Endothelial cell of umbilical vein (primary cell): Measurements from ENCODE around the gene CCL1.

Experiments
- GATA2 ChIP-seq: IDR thresholded peaks from 2 replicates; pipeline ENCODE4 v1.7.0; 2011; ENCODE audit warnings: low read depth, mild to moderate bottlenecking, moderate library complexity, mixed read lengths, low read length; ENCODE audit not compliant: insufficient read length, insufficient read depth
- JUN ChIP-seq: IDR thresholded peaks from 2 replicates; pipeline ENCODE4 v1.6.1; 2011; ENCODE audit warnings: borderline replicate concordance, low read depth; ENCODE audit not compliant: insufficient read length, insufficient read depth
- POLR2A ChIP-seq: IDR thresholded peaks from 2 replicates; pipeline ENCODE4 v1.6.1; 2012; ENCODE audit warnings: low read depth, mild to moderate bottlenecking, control low read depth, low read length
- POLR2AphosphoS5 ChIP-seq: IDR thresholded peaks from 2 replicates; pipeline ENCODE4 v1.6.1; 2012; ENCODE audit warnings: low read depth, mild to moderate bottlenecking, control low read depth, low read length, moderate library complexity; ENCODE audit not compliant: insufficient read depth
- TF ChIP-seq, protein P1 (sequence below), 2 donors: IDR thresholded peaks; 1 replicate in 1 of 2; 2 replicates in 1 of 2; pipeline ENCODE4 v1.5.1; 2011; ENCODE audit warnings: low read length in 2 of 2, mild to moderate bottlenecking in 2 of 2, moderate library complexity in 2 of 2, control low read depth in 1 of 2, inconsistent platforms in 1 of 2, low read depth in 1 of 2; ENCODE audit not compliant: insufficient read depth in 1 of 2; ENCODE audit errors: extremely low read depth in 1 of 2

DNA sequence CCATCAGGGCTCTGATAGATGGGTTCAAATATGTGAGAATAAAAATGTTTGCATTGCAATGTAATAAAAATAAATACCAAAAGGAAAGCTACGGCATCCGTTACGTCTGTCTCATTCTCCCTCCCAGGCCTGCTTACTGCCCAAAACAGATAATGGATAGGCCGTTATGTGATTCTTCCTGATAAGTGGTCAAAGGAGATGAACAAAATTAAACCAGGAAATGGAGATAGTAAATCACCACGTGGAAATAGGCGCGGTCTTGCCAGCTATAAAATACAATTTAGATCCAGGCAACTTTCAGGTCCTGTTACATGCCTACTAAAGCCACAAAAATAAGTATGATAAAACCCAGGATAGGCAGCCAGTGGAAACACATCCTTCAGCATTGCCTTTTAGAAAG, 49.5 kb upstream of the CCL1 start:
- TF ChIP-seq, protein P1, sequence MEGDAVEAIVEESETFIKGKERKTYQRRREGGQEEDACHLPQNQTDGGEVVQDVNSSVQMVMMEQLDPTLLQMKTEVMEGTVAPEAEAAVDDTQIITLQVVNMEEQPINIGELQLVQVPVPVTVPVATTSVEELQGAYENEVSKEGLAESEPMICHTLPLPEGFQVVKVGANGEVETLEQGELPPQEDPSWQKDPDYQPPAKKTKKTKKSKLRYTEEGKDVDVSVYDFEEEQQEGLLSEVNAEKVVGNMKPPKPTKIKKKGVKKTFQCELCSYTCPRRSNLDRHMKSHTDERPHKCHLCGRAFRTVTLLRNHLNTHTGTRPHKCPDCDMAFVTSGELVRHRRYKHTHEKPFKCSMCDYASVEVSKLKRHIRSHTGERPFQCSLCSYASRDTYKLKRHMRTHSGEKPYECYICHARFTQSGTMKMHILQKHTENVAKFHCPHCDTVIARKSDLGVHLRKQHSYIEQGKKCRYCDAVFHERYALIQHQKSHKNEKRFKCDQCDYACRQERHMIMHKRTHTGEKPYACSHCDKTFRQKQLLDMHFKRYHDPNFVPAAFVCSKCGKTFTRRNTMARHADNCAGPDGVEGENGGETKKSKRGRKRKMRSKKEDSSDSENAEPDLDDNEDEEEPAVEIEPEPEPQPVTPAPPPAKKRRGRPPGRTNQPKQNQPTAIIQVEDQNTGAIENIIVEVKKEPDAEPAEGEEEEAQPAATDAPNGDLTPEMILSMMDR (IDR thresholded peaks at IDR 0.05; ENCODE audit: extremely low read depth in 1 of 2, insufficient read depth in 1 of 2, low read depth in 1 of 2, low read length in 2 of 2), result no peak
- TF ChIP-seq GATA2 (no peak), POLR2AphosphoS5 (no peak), JUN (no peak), POLR2A (no peak)
